ENCODE measurements around the gene DNAH2.

DNA sequence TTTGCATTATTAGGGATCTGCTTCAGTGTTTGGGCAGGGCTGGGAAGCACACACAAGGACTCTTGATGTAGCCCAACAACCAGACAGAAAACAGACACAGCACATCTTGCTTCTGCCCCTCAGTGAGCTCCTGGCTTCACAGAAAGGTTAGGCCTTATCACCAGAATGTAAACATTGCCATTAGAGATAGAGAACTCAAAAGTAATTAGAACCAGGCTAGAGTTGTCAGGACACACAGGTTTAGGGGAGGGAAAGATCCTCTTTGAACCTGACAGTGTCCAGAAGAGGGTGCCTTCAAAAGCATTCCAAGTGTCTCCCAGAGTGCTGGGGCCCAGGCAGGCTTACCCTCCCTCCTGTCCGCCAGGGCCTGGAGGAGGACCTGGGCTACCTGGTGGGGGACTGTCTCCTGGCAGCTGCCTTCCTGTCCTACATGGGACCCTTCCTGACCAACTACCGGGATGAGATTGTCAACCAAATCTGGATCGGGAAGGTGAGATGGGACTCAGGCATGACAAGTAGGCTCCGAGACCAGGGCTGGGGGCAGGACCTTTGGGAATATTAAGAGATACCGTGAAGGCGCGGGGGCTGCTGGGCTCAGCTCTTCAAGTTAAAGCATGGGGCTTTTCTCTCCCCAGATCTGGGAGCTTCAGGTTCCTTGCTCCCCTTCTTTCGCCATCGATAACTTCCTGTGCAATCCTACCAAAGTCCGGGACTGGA lies 99.5 kb downstream of the DNAH2 start:
- TF ChIP-seq, protein P1, sequence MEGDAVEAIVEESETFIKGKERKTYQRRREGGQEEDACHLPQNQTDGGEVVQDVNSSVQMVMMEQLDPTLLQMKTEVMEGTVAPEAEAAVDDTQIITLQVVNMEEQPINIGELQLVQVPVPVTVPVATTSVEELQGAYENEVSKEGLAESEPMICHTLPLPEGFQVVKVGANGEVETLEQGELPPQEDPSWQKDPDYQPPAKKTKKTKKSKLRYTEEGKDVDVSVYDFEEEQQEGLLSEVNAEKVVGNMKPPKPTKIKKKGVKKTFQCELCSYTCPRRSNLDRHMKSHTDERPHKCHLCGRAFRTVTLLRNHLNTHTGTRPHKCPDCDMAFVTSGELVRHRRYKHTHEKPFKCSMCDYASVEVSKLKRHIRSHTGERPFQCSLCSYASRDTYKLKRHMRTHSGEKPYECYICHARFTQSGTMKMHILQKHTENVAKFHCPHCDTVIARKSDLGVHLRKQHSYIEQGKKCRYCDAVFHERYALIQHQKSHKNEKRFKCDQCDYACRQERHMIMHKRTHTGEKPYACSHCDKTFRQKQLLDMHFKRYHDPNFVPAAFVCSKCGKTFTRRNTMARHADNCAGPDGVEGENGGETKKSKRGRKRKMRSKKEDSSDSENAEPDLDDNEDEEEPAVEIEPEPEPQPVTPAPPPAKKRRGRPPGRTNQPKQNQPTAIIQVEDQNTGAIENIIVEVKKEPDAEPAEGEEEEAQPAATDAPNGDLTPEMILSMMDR (conservative IDR thresholded peaks at IDR 0.05 in 1 of 2, IDR thresholded peaks at IDR 0.05 in 1 of 2; ENCODE audit: low read depth in 1 of 2, low read length in 2 of 2) = no peak
- TF ChIP-seq EZH2 (IDR thresholded peaks at IDR 0.05; ENCODE audit: low read length, missing control alignments) = peak; percentile 40

All from fibroblast of lung (primary cell).